Activated CD4-positive, CD25-positive, alpha-beta regulatory T cell treated with anti-CD3 and anti-CD28 coated beads, Interleukin-2, amount 50 U/mL, for 16 hours (primary cell): ENCODE data around the gene EIF5A2.

Source experiments
- DNase-seq: peaks from one replicate; pipeline ENCODE4 v3.0.0-alpha.2; 2020; ENCODE audit warnings: low read depth, low spot score

The EIF5A2 gene

GRCh38 chr3:170852324-170852723, 56.1 kb downstream of the EIF5A2 start:
- no peak for DNase-seq

- no peak for DNase-seq
Observed at GRCh38 chr3:170848292-170848917, 60.0 kb downstream of the EIF5A2 start.

GRCh38 chr3:170844377-170844776, 64.1 kb downstream of the EIF5A2 start:
- DNase-seq = no peak

GRCh38 chr3:170840291-170840859, 68.1 kb downstream of the EIF5A2 start:
- no peak for DNase-seq

- no peak for DNase-seq
Observed at GRCh38 chr3:170839518-170840100, 68.8 kb downstream of the EIF5A2 start.
